Activated naive CD4-positive, alpha-beta T cell treated with anti-CD3 and anti-CD28 coated beads, Interleukin-2, amount 10 ng/mL, durations not matched to agents 7 days and 5 days (primary cell): Measurements from ENCODE around the gene ENOX2.

Experiments used
- CTCF ChIA-PET: fragments of 350-600 bp; sonication (Branson Sonifier 250); formaldehyde crosslinking; loops from one replicate; lab custom pipeline; 2021; ENCODE audit warnings: antibody characterized with exemption; lab: Charles Lee
- DNase-seq: peaks from one replicate; pipeline ENCODE4 v3.0.0-alpha.2; 2020
- H3K27ac Mint-ChIP-seq: one replicate; pipeline ENCODE4 v1.8.0; 2021; ENCODE audit warnings: mild to moderate bottlenecking, moderate library complexity, mixed read lengths
- H3K27me3 Mint-ChIP-seq: one replicate; pipeline ENCODE4 v1.8.0; 2021; ENCODE audit warnings: mild to moderate bottlenecking, mixed read lengths
- H3K36me3 Mint-ChIP-seq: one replicate; pipeline ENCODE4 v1.8.0; 2021; ENCODE audit warnings: mixed read lengths
- H3K4me1 Mint-ChIP-seq: one replicate; pipeline ENCODE4 v1.8.0; 2021; ENCODE audit warnings: mixed read lengths
- H3K4me3 Mint-ChIP-seq: one replicate; pipeline ENCODE4 v1.8.0; 2021; ENCODE audit warnings: mild to moderate bottlenecking, moderate library complexity, mixed read lengths
- H3K9me3 Mint-ChIP-seq: one replicate; pipeline ENCODE4 v1.8.0; 2021; ENCODE audit warnings: mixed read lengths

ENOX2 gene

GRCh38 chrX:130654409-130654950 is 248.5 kb downstream of the ENOX2 start:
- no peak overlapping the region for H3K4me3 Mint-ChIP-seq
- CTCF ChIA-PET: no interaction called here
- H3K27me3 Mint-ChIP-seq: no peaks in the 10 kb centered on the region
- no peaks in the 10 kb centered on the region for H3K4me1 Mint-ChIP-seq
- peaks cover 2% of the 10 kb centered on the region for H3K36me3 Mint-ChIP-seq
- no peak for DNase-seq
- no peaks in the 10 kb centered on the region for H3K9me3 Mint-ChIP-seq
- H3K27ac Mint-ChIP-seq: no peak overlapping the region

DNA sequence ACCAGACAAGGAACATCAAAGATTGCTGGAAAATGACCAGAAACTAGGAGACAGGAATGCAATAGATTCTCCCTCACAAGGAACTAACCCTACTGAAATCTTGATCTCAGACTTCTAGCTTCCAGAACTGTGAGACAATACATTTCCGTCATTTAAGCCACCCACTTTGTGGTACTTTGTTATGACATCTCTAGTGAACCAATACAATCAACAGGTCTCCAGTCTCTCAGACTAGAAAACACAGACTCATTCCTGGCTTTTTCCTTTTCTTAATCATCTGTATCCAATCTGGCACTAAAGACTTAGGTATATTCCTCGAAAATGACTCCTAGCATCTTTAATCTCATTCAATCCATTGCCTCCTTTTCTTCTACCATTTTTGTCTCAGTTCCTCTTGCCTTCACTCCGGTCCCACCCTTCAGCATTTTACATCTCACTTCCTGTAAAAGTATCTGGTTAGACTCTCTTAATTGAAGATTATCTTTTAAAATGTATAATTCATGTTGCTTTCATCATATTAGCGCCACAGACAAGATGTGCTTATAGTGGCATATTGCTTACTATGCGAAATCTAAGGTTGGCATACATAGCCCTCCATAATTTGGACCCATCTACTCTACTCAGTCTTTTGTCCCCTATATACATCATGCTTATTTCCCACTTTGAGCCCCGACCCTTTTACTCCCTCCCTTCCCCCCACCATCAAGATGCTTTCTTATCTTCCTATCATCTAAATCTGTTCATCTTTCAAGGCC is 250.0 kb downstream of the ENOX2 start:
- Mint-ChIP-seq H3K4me3 (no peak overlapping the region), H3K27me3 (no peaks in the 10 kb centered on the region), H3K4me1 (no peaks in the 10 kb centered on the region), H3K9me3 (no peaks in the 10 kb centered on the region), H3K36me3 (peaks cover 2% of the 10 kb centered on the region), H3K27ac (no peak overlapping the region)
- CTCF ChIA-PET: no interaction called here
- DNase-seq: no peak

DNA sequence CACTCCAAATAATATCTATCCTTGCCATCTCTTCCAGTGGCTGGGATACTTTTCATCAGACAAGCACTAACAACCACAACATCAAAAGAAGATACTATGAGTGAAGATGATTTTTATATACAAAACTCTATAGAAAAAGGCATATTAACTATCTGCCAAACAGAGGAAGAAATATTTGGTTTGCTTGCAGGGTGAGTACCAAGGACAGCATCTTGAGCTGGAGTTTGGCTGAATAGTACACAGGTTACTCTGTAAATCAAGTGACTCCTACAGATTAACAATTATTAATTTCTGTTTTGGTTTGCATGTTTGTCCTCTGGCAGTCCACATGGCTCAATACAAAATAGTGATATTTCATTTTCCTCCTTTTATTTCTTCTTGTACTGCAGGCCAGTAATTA is 253.3 kb downstream of the ENOX2 start:
- no peaks in the 10 kb centered on the region for H3K4me1 Mint-ChIP-seq
- H3K4me3 Mint-ChIP-seq: no peak overlapping the region
- DNase-seq: no peak
- H3K27ac Mint-ChIP-seq: no peak overlapping the region
- CTCF ChIA-PET: no interaction called here
- no peaks in the 10 kb centered on the region for H3K27me3 Mint-ChIP-seq
- no peaks in the 10 kb centered on the region for H3K9me3 Mint-ChIP-seq
- H3K36me3 Mint-ChIP-seq: no peaks in the 10 kb centered on the region

DNA sequence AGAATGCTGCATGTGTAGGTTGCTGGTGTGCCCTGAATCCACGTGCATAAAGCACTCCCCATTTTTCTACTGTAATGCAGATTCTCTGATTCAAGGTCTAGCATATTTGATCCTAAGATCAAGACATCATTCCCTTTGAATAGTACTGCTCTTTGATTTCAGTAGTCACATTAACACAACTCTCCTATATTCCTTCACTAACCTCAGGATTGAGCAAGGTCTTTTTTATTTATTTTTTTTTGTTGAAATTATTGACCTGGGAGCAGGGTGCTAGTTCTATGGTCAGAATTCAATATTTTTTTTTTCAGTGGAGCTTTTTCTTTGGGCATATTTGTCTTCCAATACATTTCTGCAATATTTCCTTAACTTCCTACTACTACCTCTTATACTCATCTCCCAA is 255.5 kb downstream of the ENOX2 start:
- Mint-ChIP-seq H3K4me3 (no peak overlapping the region), H3K27me3 (no peaks in the 10 kb centered on the region), H3K27ac (no peak overlapping the region), H3K4me1 (no peaks in the 10 kb centered on the region), H3K9me3 (no peaks in the 10 kb centered on the region), H3K36me3 (no peaks in the 10 kb centered on the region)
- DNase-seq: no peak
- CTCF ChIA-PET: no interaction called here

- CTCF ChIA-PET: no interaction called here
- H3K36me3 Mint-ChIP-seq: no peaks in the 10 kb centered on the region
- no peak overlapping the region for H3K4me3 Mint-ChIP-seq
- H3K27me3 Mint-ChIP-seq: no peaks in the 10 kb centered on the region
- no peak for DNase-seq
- H3K9me3 Mint-ChIP-seq: no peaks in the 10 kb centered on the region
- H3K27ac Mint-ChIP-seq: no peak overlapping the region
- peaks cover 1% of the 10 kb centered on the region for H3K4me1 Mint-ChIP-seq
Measured at GRCh38 chrX:130645955-130646583, 256.9 kb downstream of the ENOX2 start.

DNA sequence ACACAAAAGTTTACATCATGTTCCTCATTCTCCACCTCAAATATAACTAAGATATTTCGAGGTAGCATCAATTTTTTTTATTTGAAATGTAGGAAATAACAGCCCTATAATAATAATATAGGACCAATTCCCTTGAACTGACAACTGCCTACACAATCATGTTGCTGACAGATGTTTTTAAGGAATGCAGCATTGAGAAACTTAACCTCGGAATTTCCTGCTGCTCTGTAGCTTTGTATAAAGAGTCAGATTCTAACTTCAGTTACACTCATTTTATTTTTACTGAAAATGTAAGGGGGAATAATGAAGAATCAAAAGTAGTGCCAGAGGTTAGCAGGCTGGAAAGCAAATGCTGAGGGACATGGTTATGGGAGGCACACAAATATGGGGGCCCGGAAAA is 265.4 kb downstream of the ENOX2 start:
- peaks cover 9% of the 10 kb centered on the region for H3K4me1 Mint-ChIP-seq
- no peak for DNase-seq
- no peak overlapping the region for H3K4me3 Mint-ChIP-seq
- no peaks in the 10 kb centered on the region for H3K9me3 Mint-ChIP-seq
- CTCF ChIA-PET: no interaction called here
- no peaks in the 10 kb centered on the region for H3K36me3 Mint-ChIP-seq
- H3K27me3 Mint-ChIP-seq: no peaks in the 10 kb centered on the region
- H3K27ac Mint-ChIP-seq: no peak overlapping the region

DNA sequence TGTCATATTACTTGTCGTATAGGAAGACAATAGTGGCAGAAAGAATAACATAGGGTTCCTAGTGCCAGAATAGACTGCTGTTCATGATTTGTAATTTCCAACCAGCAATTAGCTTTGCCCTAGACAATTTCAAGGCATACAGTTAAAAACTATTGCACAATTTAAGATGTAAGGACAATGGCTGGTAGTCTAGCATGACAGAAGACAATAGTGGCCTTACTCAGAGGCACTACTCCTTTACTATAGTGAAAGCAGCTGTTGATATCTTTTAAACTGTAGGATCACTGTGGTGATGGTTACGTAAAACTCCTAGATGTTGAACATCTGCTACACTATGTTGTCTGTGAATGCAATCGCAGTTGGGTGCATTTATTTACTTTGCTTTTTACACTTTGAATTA is 266.7 kb downstream of the ENOX2 start:
- peaks cover 9% of the 10 kb centered on the region for H3K4me1 Mint-ChIP-seq
- no peak overlapping the region for H3K4me3 Mint-ChIP-seq
- peaks cover 2% of the 10 kb centered on the region for H3K36me3 Mint-ChIP-seq
- CTCF ChIA-PET: no interaction called here
- no peak overlapping the region for H3K27ac Mint-ChIP-seq
- no peak for DNase-seq
- no peaks in the 10 kb centered on the region for H3K27me3 Mint-ChIP-seq
- H3K9me3 Mint-ChIP-seq: no peaks in the 10 kb centered on the region

DNA sequence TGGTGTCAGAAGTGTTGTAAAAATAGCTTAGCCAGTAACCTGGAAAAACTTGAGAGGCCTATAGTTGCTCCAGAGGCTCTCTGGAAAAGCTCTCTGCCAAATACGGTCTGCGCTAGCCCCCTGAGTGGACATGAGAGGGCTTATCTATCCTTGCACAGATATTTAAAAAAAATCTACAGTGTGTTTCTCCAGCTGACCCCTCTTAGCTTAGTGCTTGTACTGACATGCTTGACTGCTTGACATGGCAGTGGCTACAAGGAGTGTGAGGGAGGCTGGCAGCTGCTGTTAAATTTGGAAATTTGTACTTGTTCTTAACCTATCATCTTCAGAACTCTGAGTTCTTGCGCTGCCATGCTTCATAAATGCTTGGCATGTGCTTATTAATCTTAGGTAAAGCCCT is 272.0 kb downstream of the ENOX2 start:
- Mint-ChIP-seq H3K4me3 (no peak overlapping the region), H3K36me3 (peaks cover 3% of the 10 kb centered on the region), H3K27me3 (no peaks in the 10 kb centered on the region), H3K27ac (no peak overlapping the region), H3K4me1 (no peaks in the 10 kb centered on the region), H3K9me3 (no peaks in the 10 kb centered on the region)
- CTCF ChIA-PET: no interaction called here
- no peak for DNase-seq

- no peaks in the 10 kb centered on the region for H3K9me3 Mint-ChIP-seq
- H3K4me3 Mint-ChIP-seq: no peak overlapping the region
- peaks cover 3% of the 10 kb centered on the region for H3K36me3 Mint-ChIP-seq
- no peak overlapping the region for H3K27ac Mint-ChIP-seq
- CTCF ChIA-PET: no interaction called here
- DNase-seq: no peak
- H3K27me3 Mint-ChIP-seq: no peaks in the 10 kb centered on the region
- no peaks in the 10 kb centered on the region for H3K4me1 Mint-ChIP-seq
Measured at GRCh38 chrX:130628516-130628915, 274.5 kb downstream of the ENOX2 start.

GRCh38 chrX:130626521-130626920 is 276.5 kb downstream of the ENOX2 start:
- Mint-ChIP-seq H3K27ac (no peak overlapping the region), H3K4me3 (no peak overlapping the region), H3K36me3 (peaks cover 3% of the 10 kb centered on the region), H3K27me3 (no peaks in the 10 kb centered on the region), H3K4me1 (no peaks in the 10 kb centered on the region), H3K9me3 (no peaks in the 10 kb centered on the region)
- no peak for DNase-seq
- CTCF ChIA-PET: no interaction called here

- CTCF ChIA-PET: no interaction called here
- Mint-ChIP-seq H3K4me3 (no peak overlapping the region), H3K4me1 (no peaks in the 10 kb centered on the region), H3K9me3 (no peaks in the 10 kb centered on the region), H3K36me3 (no peaks in the 10 kb centered on the region), H3K27me3 (no peaks in the 10 kb centered on the region), H3K27ac (no peak overlapping the region)
- DNase-seq: no peak
Measured at GRCh38 chrX:130625386-130625785, 277.6 kb downstream of the ENOX2 start.

DNA sequence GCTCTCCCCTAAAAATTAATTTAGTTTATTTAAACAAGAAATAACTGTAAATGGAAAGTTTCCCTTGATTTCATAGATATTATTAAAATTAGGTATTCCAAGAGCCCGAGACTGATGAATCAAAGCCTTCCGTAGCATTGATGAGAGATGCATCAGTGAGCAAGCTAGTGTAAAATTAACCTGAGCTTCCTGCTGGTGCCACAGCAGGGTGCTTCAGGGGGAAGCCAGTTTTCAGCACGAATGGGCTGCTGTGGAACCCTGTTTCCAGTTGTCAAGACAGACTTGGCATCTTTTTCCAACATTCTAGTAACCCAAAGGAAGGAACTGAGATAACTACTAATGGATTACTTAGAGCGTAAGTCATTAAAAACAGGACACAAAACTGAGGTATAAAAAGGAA is 279.5 kb downstream of the ENOX2 start:
- Mint-ChIP-seq H3K4me3 (no peak overlapping the region), H3K9me3 (no peaks in the 10 kb centered on the region), H3K36me3 (no peaks in the 10 kb centered on the region), H3K27me3 (no peaks in the 10 kb centered on the region), H3K27ac (no peak overlapping the region), H3K4me1 (no peaks in the 10 kb centered on the region)
- CTCF ChIA-PET: no interaction called here
- no peak for DNase-seq

DNA sequence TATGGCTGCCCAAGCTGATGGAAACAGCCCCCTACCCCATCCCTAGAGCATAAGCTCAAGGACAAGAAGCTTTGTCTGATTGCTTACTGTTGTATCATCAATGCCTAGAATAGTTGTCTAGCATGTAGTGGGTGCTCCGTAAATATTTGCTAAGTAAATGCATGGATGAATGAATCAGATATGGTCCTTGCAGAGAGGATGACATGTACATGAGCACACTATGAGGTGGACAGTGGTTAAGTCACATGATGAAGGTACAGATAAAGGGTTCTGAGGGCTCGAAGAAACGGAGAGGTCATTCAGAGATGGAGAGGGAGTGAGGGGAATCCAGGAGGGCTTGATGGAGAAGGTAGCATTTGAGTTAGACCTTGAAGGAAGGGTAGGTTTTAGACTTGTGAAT is 287.1 kb downstream of the ENOX2 start:
- Mint-ChIP-seq H3K27me3 (no peaks in the 10 kb centered on the region), H3K36me3 (no peaks in the 10 kb centered on the region), H3K9me3 (no peaks in the 10 kb centered on the region), H3K4me3 (no peak overlapping the region), H3K27ac (no peak overlapping the region), H3K4me1 (no peaks in the 10 kb centered on the region)
- CTCF ChIA-PET: no interaction called here
- no peak for DNase-seq

- H3K9me3 Mint-ChIP-seq: no peaks in the 10 kb centered on the region
- no peak overlapping the region for H3K4me3 Mint-ChIP-seq
- DNase-seq: no peak
- CTCF ChIA-PET: no interaction called here
- H3K36me3 Mint-ChIP-seq: no peaks in the 10 kb centered on the region
- no peak overlapping the region for H3K27ac Mint-ChIP-seq
- H3K27me3 Mint-ChIP-seq: peaks cover 4% of the 10 kb centered on the region
- no peaks in the 10 kb centered on the region for H3K4me1 Mint-ChIP-seq
Measured at GRCh38 chrX:130607431-130607830, 295.6 kb downstream of the ENOX2 start.

GRCh38 chrX:130606425-130606824 is 296.6 kb downstream of the ENOX2 start:
- Mint-ChIP-seq H3K27me3 (peaks cover 4% of the 10 kb centered on the region), H3K4me1 (no peaks in the 10 kb centered on the region), H3K36me3 (no peaks in the 10 kb centered on the region), H3K4me3 (no peak overlapping the region), H3K27ac (no peak overlapping the region), H3K9me3 (no peaks in the 10 kb centered on the region)
- CTCF ChIA-PET: no interaction called here
- no peak for DNase-seq
